T-helper 1 cell treated with Interleukin-12 subunit alpha and Interleukin-12 subunit beta and Interleukin-4 antibody, amounts not matched to agents 30 μg/mL and 1 μg/mL, for 36 hours (primary cell): ENCODE data around the gene SLC19A1.

Experiments used
- H3K27ac Mint-ChIP-seq: one replicate; pipeline ENCODE4 v1.8.0; 2021; ENCODE audit warnings: mild to moderate bottlenecking, mixed read lengths
- H3K27me3 Mint-ChIP-seq: one replicate; pipeline ENCODE4 v1.8.0; 2021; ENCODE audit warnings: low read depth, mixed read lengths
- H3K36me3 Mint-ChIP-seq: one replicate; pipeline ENCODE4 v1.8.0; 2021; ENCODE audit warnings: low read depth, mixed read lengths
- H3K4me1 Mint-ChIP-seq: one replicate; pipeline ENCODE4 v1.8.0; 2021; ENCODE audit warnings: low read depth, mixed read lengths
- H3K4me3 Mint-ChIP-seq: one replicate; pipeline ENCODE4 v1.8.0; 2021; ENCODE audit warnings: mild to moderate bottlenecking, moderate library complexity, mixed read lengths
- H3K9me3 Mint-ChIP-seq: one replicate; pipeline ENCODE4 v1.8.0; 2021; ENCODE audit warnings: mixed read lengths

SLC19A1 gene

GRCh38 chr21:45488931-45489721 is 53.1 kb downstream of the SLC19A1 start:
- H3K27ac Mint-ChIP-seq, result no peak overlapping the region
- peaks cover 4% of the 10 kb centered on the region for H3K36me3 Mint-ChIP-seq
- H3K4me3 Mint-ChIP-seq, result no peak overlapping the region
- H3K9me3 Mint-ChIP-seq, result no peaks in the 10 kb centered on the region
- peaks cover under 1% of the 10 kb centered on the region for H3K4me1 Mint-ChIP-seq
- no peaks in the 10 kb centered on the region for H3K27me3 Mint-ChIP-seq

DNA sequence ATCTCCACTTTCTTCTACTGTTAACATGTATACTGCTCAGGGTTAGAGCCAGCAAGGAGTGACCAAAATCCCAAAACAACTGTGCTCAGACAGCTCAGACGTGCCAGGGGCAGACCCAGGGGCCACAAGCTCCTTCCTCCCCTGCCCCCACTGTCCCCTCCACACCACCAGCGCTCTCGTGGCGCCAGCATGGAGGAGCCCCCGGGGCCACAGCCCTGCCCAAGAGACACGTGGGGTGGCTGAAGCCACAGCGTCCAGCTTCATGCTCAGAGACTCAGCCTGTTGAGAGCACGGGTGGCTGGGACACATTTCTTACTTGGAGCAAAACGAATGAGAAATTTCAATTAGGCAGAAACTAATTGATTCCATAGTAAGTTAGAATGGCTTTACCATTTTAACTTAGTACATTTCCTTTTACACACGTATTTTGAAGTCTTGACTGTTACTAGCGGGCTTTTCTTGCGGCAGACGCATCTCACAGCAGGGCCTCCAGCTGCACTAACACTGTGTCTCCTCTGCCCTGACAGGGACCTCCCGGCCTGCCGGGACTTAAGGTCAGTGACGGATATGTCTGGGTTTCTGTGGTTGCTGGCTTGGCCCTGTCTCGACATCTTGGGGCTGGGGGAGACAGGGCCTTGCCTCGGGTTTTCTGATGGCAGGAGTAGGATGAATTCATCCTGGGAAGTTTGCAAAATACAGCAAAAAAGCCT is 54.2 kb downstream of the SLC19A1 start:
- Mint-ChIP-seq H3K4me3 (no peak overlapping the region), H3K4me1 (peaks cover 6% of the 10 kb centered on the region), H3K27me3 (no peaks in the 10 kb centered on the region), H3K9me3 (no peaks in the 10 kb centered on the region), H3K27ac (no peak overlapping the region), H3K36me3 (peaks cover 8% of the 10 kb centered on the region)

DNA sequence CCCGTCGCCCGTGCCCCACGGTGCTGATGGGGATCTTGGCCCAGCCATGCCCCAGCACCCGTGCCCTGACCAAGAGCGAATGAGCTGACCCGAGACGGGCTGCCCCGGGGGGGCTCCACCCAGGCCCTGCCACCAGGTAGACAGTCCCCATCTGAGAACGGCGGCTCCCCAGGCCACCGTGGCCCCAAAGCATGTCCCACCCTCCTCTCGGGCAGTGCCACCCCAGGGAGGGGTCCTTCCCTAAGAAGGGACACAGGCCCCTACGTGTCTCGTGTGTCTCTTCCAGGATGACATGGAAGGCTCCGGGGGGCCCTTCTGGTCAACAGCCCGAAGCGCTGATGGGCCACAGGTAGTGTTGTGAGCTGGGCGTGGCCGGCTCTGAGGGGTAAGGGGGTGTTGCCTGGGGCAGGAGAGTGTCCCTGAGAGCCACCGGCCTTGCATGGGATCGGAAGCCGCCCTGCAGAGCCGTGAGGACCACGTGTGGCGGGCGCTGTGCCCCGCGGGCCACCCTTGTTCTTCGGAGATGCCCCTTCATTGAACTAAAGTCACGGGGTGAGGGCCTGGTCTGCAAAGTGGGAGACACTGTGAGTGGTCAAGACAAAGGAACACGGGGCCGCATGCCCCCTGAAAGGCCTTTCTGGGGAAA is 55.0 kb downstream of the SLC19A1 start:
- H3K36me3 Mint-ChIP-seq, result peaks cover 8% of the 10 kb centered on the region
- no peaks in the 10 kb centered on the region for H3K9me3 Mint-ChIP-seq
- H3K27ac Mint-ChIP-seq, result no peak overlapping the region
- no peak overlapping the region for H3K4me3 Mint-ChIP-seq
- no peaks in the 10 kb centered on the region for H3K27me3 Mint-ChIP-seq
- H3K4me1 Mint-ChIP-seq, result peaks cover 11% of the 10 kb centered on the region

DNA sequence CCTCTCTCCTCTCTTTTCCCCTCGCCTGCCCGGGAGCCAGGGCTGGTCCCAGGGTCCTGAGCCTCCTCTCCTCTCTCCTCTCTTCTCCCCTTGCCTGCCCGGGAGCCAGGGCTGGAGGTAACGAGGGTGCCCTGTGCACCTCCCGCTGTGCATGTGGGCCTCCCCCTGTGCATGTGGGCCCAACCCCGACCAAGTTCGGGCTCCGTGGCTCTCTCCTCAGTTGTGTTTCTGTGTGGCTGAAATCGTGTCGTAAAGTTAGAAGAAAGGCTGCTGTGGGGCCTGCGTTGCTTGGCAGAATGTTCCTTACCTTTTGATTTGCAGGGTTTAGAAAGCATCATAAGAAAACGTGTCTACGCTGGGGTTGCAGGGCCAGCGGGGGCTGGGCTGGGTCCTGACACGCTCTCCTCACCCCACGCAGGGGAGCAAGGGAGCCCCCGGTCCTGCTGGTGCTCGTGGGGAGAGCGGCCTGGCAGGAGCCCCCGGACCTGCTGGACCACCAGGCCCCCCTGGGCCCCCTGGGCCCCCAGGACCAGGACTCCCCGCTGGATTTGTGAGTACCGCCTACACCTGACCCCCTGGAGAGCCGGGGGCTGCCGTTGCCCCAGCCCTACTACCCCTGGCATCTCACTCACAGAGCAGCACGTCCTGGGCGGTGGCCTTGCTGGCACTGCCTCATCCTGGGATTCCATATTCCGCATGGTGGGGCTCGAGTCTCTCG is 55.6 kb downstream of the SLC19A1 start:
- no peak overlapping the region for H3K4me3 Mint-ChIP-seq
- no peaks in the 10 kb centered on the region for H3K27me3 Mint-ChIP-seq

GRCh38 chr21:45485686-45486442 is 56.4 kb downstream of the SLC19A1 start:
- H3K9me3 Mint-ChIP-seq, result no peaks in the 10 kb centered on the region
- H3K27ac Mint-ChIP-seq, result no peak overlapping the region
- no peak overlapping the region for H3K4me3 Mint-ChIP-seq
- H3K27me3 Mint-ChIP-seq, result no peaks in the 10 kb centered on the region
- peaks cover 11% of the 10 kb centered on the region for H3K4me1 Mint-ChIP-seq
- peaks cover 8% of the 10 kb centered on the region for H3K36me3 Mint-ChIP-seq

More for the DNA sequence above, 55.6 kb downstream of the SLC19A1 start:
- no peaks in the 10 kb centered on the region for H3K9me3 Mint-ChIP-seq
- H3K36me3 Mint-ChIP-seq, result peaks cover 8% of the 10 kb centered on the region
- peak overlapping the region; percentile 57 for H3K27ac Mint-ChIP-seq
- peaks cover 11% of the 10 kb centered on the region for H3K4me1 Mint-ChIP-seq

GRCh38 chr21:45484318-45484717 is 57.9 kb downstream of the SLC19A1 start:
- Mint-ChIP-seq H3K36me3 (peaks cover 8% of the 10 kb centered on the region), H3K4me1 (peaks cover 13% of the 10 kb centered on the region), H3K9me3 (no peaks in the 10 kb centered on the region), H3K27ac (no peak overlapping the region), H3K4me3 (peak overlapping the region; percentile 18), H3K27me3 (no peaks in the 10 kb centered on the region)

- Mint-ChIP-seq H3K36me3 (peaks cover 8% of the 10 kb centered on the region), H3K4me3 (peak overlapping the region; percentile 57), H3K4me1 (peaks cover 22% of the 10 kb centered on the region), H3K9me3 (no peaks in the 10 kb centered on the region), H3K27ac (peak overlapping the region; percentile 92), H3K27me3 (no peaks in the 10 kb centered on the region)
Observed at GRCh38 chr21:45482899-45483821, 59.1 kb downstream of the SLC19A1 start.

DNA sequence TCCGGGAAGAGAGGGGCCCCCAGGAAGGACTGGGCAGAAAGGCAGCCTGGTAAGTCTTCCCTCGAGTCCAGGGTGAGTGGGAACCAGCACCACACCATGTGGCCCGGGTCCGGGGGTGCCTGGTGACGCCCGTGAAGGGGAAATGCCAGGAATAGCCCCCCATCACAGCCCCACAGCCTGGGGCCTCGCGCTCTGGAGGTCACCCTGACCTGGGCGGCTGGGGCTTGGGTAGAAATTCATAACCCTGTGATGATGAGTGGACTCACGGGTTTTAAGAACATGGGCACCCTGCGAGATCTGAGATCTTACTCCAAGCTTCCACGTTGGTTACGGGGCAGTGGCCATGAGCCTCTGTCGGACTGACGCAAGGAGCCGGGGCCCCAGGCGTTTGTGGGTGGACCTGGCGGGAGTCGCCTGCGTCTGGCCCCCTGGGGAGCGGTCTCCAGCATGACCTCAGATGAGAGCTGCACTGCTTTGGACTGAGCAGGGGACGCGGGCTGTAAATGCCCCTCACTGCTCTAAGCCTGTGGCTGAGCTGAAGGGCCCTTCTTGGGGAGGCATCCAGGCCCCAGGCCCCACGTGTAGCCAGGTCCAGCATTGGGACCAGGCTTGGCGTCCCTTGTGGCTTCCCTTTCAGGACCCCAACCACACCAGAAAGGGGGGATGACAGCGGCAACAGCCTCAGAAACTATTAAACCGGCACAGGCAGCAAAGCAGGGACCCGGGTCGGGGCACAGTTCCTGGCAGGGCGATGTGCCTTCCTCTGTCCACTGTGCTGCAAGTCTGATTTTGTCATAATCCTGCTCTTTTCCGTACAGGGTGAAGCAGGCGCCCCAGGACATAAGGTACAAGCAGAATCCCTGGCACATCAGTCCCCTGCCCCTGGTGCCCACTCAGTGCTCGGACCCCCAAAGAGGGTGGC is 60.0 kb downstream of the SLC19A1 start:
- Mint-ChIP-seq H3K4me1 (peaks cover 25% of the 10 kb centered on the region), H3K27ac (peak overlapping the region; percentile 92), H3K9me3 (no peaks in the 10 kb centered on the region), H3K36me3 (peaks cover 8% of the 10 kb centered on the region), H3K4me3 (peak overlapping the region; percentile 57), H3K27me3 (no peaks in the 10 kb centered on the region)

GRCh38 chr21:45481566-45481965 is 60.7 kb downstream of the SLC19A1 start:
- peaks cover 8% of the 10 kb centered on the region for H3K36me3 Mint-ChIP-seq
- H3K4me1 Mint-ChIP-seq, result peaks cover 27% of the 10 kb centered on the region
- peak overlapping the region; percentile 14 for H3K27ac Mint-ChIP-seq
- no peak overlapping the region for H3K4me3 Mint-ChIP-seq
- no peaks in the 10 kb centered on the region for H3K9me3 Mint-ChIP-seq
- H3K27me3 Mint-ChIP-seq, result no peaks in the 10 kb centered on the region

GRCh38 chr21:45480701-45481500 is 61.3 kb downstream of the SLC19A1 start:
- H3K27ac Mint-ChIP-seq, result no peak overlapping the region
- no peak overlapping the region for H3K4me3 Mint-ChIP-seq
- H3K4me1 Mint-ChIP-seq, result peaks cover 29% of the 10 kb centered on the region
- no peaks in the 10 kb centered on the region for H3K9me3 Mint-ChIP-seq
- peaks cover 8% of the 10 kb centered on the region for H3K36me3 Mint-ChIP-seq
- H3K27me3 Mint-ChIP-seq, result no peaks in the 10 kb centered on the region

- H3K27me3 Mint-ChIP-seq, result no peaks in the 10 kb centered on the region
- no peaks in the 10 kb centered on the region for H3K9me3 Mint-ChIP-seq
- peaks cover 29% of the 10 kb centered on the region for H3K4me1 Mint-ChIP-seq
- peaks cover 8% of the 10 kb centered on the region for H3K36me3 Mint-ChIP-seq
- H3K4me3 Mint-ChIP-seq, result peak overlapping the region; percentile 86
- peak overlapping the region; percentile 23 for H3K27ac Mint-ChIP-seq
Observed at GRCh38 chr21:45479691-45480675, 62.3 kb downstream of the SLC19A1 start.
